ENCODE results near the gene DTL.

Gene DTL

GRCh38 chr1:212002536-212002935 is 33.0 kb upstream of the DTL start:
- H3K9ac ChIP-seq (ENCODE audit: low read length): no peak overlapping the region
- no peak overlapping the region for H3K27ac ChIP-seq (ENCODE audit: low read length)
- H3K4me3 ChIP-seq (ENCODE audit: low read length): no peak overlapping the region
- no peak overlapping the region for H3K4me2 ChIP-seq (ENCODE audit: low read length)
- H3K9me3 ChIP-seq (ENCODE audit: insufficient read depth, low read length): no peaks in the 10 kb centered on the region
- H3K27me3 ChIP-seq (ENCODE audit: low read depth, low read length): no peaks in the 10 kb centered on the region
- no peaks in the 10 kb centered on the region for H3K79me2 ChIP-seq (ENCODE audit: low read length)
- no peak overlapping the region for H2AFZ ChIP-seq (ENCODE audit: low read depth, low read length)
- TF ChIP-seq CTCF (IDR thresholded peaks at IDR 0.05; ENCODE audit: low read depth, low read length): no peak
- no peak for TF ChIP-seq EZH2phosphoT487 (IDR thresholded peaks at IDR 0.05; ENCODE audit: low read depth)
- peaks cover 30% of the 10 kb centered on the region for H3K36me3 ChIP-seq (replicated peaks; ENCODE audit: low read depth, low read length)
- no peaks in the 10 kb centered on the region for H3K4me1 ChIP-seq (ENCODE audit: low read length)
- no peaks in the 10 kb centered on the region for H4K20me1 ChIP-seq (ENCODE audit: insufficient read depth, low read length)

GRCh38 chr1:212004895-212005608 is 30.5 kb upstream of the DTL start:
- no peak overlapping the region for H3K4me3 ChIP-seq (ENCODE audit: low read length)
- H3K4me1 ChIP-seq (ENCODE audit: low read length): no peaks in the 10 kb centered on the region
- no peaks in the 10 kb centered on the region for H4K20me1 ChIP-seq (ENCODE audit: insufficient read depth, low read length)
- H3K9me3 ChIP-seq (ENCODE audit: insufficient read depth, low read length): no peaks in the 10 kb centered on the region
- H3K27ac ChIP-seq (ENCODE audit: low read length): no peak overlapping the region
- TF ChIP-seq CTCF (IDR thresholded peaks at IDR 0.05; ENCODE audit: low read depth, low read length) (no peak), EZH2phosphoT487 (IDR thresholded peaks at IDR 0.05; ENCODE audit: low read depth) (no peak)
- H3K9ac ChIP-seq (ENCODE audit: low read length): no peak overlapping the region
- H2AFZ ChIP-seq (ENCODE audit: low read depth, low read length): no peak overlapping the region
- no peaks in the 10 kb centered on the region for H3K27me3 ChIP-seq (ENCODE audit: low read depth, low read length)
- H3K36me3 ChIP-seq (replicated peaks; ENCODE audit: low read depth, low read length): peaks cover 29% of the 10 kb centered on the region
- H3K79me2 ChIP-seq (ENCODE audit: low read length): no peaks in the 10 kb centered on the region
- no peak overlapping the region for H3K4me2 ChIP-seq (ENCODE audit: low read length)

GRCh38 chr1:212007178-212007577 is 28.4 kb upstream of the DTL start:
- Histone ChIP-seq H3K4me1 (ENCODE audit: low read length) (no peaks in the 10 kb centered on the region), H2AFZ (ENCODE audit: low read depth, low read length) (no peak overlapping the region), H3K27me3 (ENCODE audit: low read depth, low read length) (no peaks in the 10 kb centered on the region), H4K20me1 (ENCODE audit: insufficient read depth, low read length) (no peaks in the 10 kb centered on the region), H3K9ac (ENCODE audit: low read length) (no peak overlapping the region), H3K4me3 (ENCODE audit: low read length) (no peak overlapping the region), H3K79me2 (ENCODE audit: low read length) (no peaks in the 10 kb centered on the region), H3K9me3 (ENCODE audit: insufficient read depth, low read length) (no peaks in the 10 kb centered on the region), H3K4me2 (ENCODE audit: low read length) (no peak overlapping the region), H3K27ac (ENCODE audit: low read length) (no peak overlapping the region), H3K36me3 (replicated peaks; ENCODE audit: low read depth, low read length) (peaks cover 32% of the 10 kb centered on the region)
- TF ChIP-seq CTCF (IDR thresholded peaks at IDR 0.05; ENCODE audit: low read depth, low read length) (no peak), EZH2phosphoT487 (IDR thresholded peaks at IDR 0.05; ENCODE audit: low read depth) (no peak)

GRCh38 chr1:212007886-212008285 is 27.7 kb upstream of the DTL start:
- H3K79me2 ChIP-seq (ENCODE audit: low read length): no peaks in the 10 kb centered on the region
- H3K4me1 ChIP-seq (ENCODE audit: low read length): no peaks in the 10 kb centered on the region
- H2AFZ ChIP-seq (ENCODE audit: low read depth, low read length): no peak overlapping the region
- no peak overlapping the region for H3K9ac ChIP-seq (ENCODE audit: low read length)
- no peaks in the 10 kb centered on the region for H3K9me3 ChIP-seq (ENCODE audit: insufficient read depth, low read length)
- TF ChIP-seq CTCF (IDR thresholded peaks at IDR 0.05; ENCODE audit: low read depth, low read length) (no peak), EZH2phosphoT487 (IDR thresholded peaks at IDR 0.05; ENCODE audit: low read depth) (no peak)
- H3K36me3 ChIP-seq (replicated peaks; ENCODE audit: low read depth, low read length): peaks cover 32% of the 10 kb centered on the region
- no peaks in the 10 kb centered on the region for H4K20me1 ChIP-seq (ENCODE audit: insufficient read depth, low read length)
- H3K4me2 ChIP-seq (ENCODE audit: low read length): no peak overlapping the region
- H3K27me3 ChIP-seq (ENCODE audit: low read depth, low read length): no peaks in the 10 kb centered on the region
- H3K27ac ChIP-seq (ENCODE audit: low read length): no peak overlapping the region
- no peak overlapping the region for H3K4me3 ChIP-seq (ENCODE audit: low read length)

Data from OCI-LY3 (cell line).